Right renal pelvis (tissue), 4 donors: Measurements from ENCODE around the gene GPR108. TPM values are rescaled to one million over a fixed set of nuclear protein-coding genes. Genes with fewer than 3 reads are reported as not detected.
"Not testable (repeated sequence)": the region's sequence is repeated elsewhere in the genome, so short reads cannot be mapped to it uniquely, and the experiment has no call there.

Source experiments
- DNase-seq, 4 donors: peaks; one replicate each; pipeline ENCODE4 v3.0.0-alpha.2; 2013; ENCODE audit warnings: low read depth in 4 of 4, low spot score in 3 of 4, missing footprints in 1 of 4
- polyA plus RNA-seq, 4 donors: library from polyadenylated mRNA; unstranded; fragments of 120-200 nt; gene quantifications; one replicate each; pipeline ENCODE4 v1.2.1, GENCODE V29; 2013; ENCODE audit not compliant: insufficient read length in 4 of 4

GPR108 gene
- polyA plus RNA-seq, 4 donors = 68.3 to 75.0 (median 71.2) TPM

DNA sequence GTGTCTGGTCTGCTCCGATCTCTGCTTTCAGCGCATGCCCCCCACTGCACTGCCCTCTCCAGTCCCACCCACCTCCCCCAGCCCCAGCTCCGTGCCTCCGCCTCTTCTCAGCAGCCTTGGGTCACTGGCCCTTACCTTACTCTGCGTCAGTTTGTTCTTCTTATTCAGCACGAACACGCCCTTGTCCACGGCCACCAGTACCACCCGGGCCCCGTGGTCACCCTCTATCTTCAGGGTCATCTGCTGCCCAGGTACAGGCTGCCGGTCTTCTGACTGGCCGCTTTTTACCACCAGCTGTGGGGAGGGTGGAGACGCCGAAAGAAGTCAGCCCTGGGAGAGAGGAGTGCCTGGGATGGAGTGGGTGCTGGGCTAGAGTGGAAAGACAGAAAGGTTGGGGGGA lies 27.8 kb downstream of the GPR108 start:
- no peak for DNase-seq

DNA sequence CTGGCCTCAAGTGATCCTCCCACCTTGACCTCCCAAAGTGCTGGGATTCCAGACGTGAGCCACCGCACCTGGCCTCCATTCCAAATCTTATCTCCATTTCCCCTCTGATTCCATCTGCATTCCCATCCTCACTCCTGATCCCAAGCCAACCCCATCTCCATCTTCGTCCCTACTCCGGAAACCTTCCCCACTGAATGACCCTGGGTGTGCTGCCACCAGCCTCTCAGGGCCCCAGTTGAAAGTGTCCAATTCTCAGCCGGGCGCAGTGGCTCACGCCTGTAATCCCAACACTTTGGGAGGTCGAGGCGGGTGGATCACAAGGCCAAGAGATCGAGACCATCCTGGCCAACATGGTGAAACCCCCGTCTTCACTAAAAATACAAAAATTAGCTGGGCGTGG lies 28.5 kb downstream of the GPR108 start:
- DNase-seq = not testable (repeated sequence)

DNA sequence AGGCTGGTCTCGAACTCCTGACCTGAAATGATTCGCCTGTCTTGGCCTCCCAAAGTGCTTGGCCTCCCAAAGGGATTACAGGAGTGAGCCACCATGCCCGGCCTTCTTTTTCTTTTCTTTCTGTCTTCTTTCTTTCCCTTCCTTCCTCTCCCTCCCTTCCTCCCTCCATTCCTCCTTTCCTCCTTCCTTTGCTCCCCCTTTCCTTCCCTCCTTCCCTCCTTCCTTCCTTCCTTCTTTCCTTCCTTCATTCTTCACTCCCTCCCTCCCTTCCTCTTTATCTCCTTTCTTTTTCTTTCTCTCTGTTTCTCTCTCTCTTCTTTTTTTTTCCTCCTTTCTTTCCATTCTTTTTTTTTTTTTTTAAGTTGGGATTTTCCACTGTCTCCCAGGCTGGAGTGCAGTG lies 29.0 kb downstream of the GPR108 start:
- no peak for DNase-seq

DNA sequence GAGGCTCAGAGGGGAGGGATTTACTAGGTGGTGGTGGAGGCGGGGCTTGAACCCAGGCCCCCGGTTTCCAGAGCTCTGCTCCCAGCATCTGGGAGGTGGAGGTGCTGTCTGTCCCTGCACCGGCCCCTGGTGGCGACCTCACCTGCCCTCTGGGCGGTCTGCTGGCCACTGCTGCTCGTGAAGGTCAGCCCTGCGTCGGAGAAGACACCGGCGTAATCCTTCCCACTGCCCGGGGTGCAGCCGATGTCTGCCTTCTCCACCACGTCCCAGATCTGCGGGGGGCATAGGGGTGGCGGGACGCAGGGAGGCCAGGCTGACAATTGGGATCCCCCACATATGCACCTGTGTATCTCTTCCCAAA lies 29.7 kb downstream of the GPR108 start:
- no peak for DNase-seq

DNA sequence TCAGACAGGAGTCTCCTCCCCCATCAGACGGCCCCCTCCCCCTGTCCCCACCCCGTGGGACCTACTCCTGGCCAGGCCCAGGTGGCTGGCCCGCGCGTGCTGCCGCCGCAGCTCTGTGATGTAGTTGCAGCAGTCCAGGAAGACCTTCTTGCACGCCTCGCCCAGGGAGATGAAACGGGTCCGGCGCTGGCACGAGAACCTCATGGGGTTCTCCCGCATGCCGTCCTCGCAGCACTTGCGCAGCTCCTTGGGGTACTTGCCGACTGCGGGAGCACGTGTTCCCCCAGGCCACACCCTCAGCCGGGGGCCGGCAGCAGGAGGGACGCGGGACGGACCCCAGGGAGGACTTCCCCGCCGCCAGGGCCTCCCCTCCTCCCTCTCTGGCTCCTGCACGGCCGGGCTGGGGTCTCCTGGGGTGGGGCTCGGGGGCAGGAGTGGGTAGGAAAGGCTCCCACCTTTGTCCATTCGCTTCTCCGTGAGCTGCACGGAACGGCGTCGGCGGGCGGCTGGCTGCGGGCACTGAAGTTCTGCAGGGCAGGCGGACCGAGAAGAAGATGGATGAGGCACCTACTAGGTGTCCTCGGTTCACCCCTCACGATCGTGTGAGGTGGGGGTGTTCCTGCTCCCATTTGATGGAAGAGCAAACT lies 30.2 kb downstream of the GPR108 start:
- DNase-seq = no peak

DNA sequence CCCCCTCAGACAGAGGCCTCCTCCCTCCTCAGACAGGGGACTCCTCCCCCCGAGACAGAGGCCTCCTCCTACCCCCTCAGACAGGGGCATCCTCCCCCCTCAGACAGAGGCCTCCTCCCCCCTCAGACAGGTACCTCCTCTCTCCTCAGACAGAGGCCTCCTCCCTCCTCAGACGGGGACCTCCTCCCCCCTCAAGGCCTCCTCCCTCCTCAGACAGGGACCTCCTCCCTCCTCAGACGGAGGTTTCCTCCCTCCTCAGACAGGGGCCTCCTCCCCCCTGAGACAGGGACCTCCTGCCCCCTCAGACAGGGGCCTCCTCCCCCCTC lies 30.8 kb downstream of the GPR108 start:
- DNase-seq = no peak

DNA sequence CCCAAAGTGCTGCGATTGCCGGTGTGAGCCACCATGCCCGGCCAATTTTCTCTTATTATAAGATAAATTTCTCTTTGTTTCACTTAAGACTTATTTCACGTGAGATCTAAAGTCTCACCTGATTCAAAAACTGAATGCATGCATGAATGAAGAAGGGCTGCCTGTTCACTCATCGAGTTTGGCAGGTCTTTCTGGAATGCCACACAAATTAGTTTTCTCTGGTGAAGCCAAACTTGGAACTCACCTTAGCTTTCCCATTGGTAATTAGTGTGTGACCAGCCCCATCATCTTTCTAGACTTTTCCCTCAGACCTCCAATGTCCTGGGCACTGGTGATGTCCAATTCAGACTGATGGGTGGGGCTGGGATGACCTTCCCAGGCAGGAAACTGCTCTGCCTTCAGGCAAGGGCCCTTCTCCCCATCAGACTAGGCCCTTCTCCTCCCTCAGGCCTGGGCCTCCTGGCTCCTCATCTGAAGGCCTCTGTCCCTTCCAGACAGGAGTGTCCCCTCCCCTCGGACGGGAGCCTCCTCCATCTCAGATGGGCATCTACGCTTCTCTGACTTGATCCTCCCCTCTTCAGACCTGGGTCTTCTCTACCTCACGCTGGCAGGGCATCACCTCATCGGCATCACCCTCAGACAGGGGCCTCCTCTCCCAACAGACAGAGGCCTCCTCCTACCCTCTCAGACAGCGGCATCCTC lies 31.3 kb downstream of the GPR108 start:
- DNase-seq = no peak

DNA sequence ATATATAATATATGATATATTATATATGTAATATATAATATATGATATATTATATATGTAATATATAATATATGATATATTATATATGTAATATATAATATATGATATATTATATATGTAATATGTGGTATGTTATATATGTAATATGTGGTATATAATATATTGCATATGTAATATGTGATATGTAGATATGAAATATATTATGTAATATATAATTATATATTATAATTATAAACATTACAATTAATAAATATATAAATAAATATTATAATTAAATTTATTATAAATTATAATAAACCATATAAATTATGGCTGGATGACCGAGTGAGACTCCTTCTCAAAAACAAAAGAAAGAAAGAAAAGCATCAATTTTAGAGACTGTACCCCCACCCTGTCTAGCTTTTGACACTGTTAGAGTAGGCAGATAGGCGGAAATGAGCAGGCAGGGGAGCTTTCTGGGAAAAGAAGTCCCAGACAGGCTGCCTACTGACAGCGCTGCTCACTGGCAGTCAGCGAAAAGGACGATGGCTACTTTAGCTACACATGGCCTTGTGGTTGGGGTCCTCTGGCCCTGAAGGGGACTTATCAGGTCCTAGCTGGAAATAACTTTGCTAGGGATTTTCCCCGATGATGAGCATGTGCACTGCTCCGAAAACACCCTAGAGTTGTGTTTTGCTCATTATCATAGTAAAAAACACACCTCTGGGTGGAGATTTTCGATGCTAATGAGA lies 36.6 kb downstream of the GPR108 start:
- DNase-seq = no peak

DNA sequence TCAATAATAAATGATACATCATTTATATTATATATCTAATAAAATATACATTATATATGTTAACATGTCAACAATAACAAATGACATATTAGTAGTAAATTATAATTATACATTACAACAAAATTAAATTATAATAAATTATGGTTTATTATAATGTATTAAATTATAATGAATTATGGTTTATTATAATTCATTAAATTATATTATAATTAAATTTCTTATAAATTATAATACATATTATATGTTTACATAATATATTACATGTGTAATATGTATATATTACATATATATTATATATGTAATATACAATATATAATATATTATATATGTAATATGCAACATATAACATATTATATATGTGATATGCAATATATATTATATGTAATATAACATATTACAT lies 37.4 kb downstream of the GPR108 start:
- DNase-seq = no peak

DNA sequence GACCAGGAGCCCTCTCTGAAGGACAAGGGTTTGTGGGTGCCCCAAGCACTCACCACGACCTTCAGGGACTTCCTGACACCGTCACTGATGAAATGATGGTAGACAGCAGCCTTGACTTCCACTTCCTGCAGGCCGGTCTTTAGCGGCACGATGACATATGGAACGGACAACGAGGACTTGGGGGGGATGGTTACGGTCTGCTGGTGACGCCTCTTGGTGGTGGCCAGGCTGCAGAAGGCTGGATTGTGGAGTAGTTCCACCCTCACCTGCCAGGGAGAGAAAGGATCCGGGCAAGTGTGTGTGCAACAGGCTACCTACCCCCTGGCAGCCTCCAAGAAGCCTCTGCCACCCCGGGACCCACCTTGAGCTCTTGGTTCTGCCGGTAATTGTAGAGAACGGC lies 40.1 kb downstream of the GPR108 start:
- DNase-seq = no peak

DNA sequence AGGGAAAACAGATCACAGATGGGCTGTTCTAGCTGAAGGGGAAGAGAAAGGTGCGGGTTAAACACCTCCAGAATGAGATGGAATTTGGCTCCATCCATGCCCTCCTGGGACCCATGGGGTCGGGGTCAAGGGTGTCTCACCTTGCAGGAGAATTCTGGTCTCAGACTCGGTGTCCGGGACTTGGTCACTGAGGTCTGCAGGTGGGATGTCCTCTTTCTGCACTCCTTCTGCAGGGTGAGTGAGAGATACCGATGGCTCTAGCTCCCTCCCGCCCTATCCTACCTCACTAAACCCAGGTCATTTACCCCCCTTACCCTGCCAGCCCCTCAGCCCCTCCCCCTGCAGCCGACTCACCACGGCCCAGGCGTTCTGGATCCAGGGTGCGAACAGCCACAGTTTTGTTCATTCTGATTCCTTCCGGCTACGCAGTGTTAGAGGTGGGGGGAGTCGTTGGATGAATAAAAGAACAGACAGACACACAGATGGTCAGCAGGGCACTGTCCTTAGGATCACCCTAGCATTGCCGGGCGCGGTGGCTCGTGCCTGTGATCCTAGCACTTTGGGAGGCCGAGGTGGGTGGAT lies 41.0 kb downstream of the GPR108 start:
- DNase-seq = no peak

DNA sequence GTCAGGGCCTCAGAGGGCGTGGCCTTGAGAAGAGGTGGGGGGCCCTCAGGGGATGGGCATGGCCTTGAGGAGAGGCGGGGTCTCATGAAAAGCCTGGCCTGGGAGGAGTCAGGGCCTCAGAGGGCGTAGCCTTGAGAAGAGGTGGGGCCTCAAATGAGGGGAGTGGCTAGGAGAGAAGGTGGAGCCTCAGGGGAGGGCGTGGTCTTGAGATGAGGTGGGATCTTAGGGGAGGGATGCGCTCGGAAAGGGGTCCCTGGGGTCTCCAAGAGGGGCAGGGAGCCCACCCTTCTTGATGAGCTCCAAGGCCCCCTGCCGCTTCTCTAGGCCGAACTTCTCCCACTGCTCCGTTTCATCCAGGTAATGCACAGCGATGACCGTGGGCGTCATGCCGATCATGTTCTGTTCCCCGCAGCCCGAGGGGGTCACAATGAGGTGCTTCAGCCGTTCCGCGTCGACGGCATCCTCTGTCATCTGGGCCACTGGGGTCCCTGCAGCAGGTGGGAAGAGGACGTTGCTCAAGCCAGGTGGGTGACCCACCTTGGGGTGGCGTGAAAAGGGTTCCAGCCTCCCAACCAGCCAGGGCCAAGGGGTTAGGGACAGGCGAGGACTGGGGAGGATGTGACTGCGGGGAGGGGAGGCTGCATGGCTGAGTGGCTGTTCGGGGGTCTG lies 43.1 kb downstream of the GPR108 start:
- DNase-seq = no peak

DNA sequence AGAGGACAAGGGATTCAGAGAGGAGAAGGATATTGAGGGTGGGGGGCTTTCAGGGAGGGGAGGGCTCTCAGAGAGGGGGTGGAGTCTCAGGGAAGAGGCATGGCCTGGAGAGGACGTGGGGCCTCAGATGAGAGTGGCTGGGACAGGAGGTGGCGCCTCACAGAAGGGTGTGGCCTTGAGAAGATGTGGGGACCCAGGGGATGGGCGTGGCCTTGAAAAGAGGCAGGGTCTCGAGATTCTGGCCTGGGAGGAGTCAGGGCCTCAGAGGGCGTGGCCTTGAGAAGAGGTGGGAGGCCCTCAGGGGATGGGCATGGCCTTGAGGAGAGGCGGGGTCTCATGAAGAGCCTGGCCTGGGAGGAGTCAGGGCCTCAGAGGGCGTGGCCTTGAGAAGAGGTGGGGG lies 43.7 kb downstream of the GPR108 start:
- no peak for DNase-seq

DNA sequence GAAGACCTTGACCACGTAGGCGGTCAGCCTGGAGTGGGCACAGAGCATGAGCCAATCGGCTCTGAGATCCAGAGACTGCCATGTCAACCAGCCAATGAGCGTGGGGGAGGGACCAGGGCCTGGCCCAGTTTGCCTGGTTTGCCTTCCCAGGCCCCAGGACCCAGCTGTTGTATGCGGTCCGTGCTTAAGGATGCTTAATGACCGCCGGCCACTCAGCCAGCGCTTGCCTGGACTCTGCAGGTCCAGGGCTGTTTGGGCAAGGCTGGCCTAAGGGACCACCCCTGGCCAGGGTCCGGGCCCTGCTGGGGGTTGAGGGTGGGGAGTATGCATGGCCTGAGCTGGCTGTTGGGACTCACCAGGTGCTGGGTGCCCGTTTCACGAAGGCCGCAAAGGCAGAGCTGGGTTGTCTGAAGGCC lies 44.3 kb downstream of the GPR108 start:
- DNase-seq = no peak

DNA sequence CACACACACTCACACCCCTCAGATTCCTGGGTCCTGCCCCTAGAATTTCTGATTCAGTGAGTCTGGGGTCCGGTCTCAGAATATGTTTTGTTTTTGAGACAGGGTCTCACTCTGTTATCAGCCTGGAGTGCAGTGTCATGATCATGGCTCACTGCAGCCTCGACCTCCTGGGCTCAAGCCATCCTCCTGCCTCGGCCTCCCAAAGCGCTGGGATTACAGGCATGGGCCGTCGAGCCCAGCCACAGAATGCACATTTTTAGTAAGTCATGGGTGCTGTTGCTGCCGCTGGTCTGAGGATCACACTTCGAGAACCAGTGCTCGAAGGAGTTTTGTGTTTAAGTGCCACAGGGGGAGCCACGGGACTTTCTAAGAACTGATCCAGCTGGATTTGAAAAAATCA lies 45.4 kb downstream of the GPR108 start:
- DNase-seq = no peak

DNA sequence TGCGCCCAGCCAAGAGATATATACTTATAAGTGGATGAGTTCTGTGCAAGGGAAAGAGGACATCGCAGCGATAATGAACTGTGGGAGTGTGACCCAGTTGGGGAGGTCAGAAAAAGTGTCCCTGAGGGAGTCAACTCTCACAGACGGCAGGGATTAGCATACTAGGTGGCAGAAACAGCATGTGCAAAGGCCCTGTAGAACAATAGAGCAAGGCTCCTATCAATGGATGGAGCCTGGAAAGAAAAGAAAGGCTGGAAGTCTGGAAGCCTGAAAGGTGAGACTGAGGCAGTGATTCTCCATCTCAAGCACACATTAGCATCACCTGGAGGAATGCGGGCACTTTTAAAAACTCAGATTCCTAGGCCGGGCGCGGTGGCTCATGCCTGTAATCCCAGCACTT lies 46.0 kb downstream of the GPR108 start:
- no peak for DNase-seq

DNA sequence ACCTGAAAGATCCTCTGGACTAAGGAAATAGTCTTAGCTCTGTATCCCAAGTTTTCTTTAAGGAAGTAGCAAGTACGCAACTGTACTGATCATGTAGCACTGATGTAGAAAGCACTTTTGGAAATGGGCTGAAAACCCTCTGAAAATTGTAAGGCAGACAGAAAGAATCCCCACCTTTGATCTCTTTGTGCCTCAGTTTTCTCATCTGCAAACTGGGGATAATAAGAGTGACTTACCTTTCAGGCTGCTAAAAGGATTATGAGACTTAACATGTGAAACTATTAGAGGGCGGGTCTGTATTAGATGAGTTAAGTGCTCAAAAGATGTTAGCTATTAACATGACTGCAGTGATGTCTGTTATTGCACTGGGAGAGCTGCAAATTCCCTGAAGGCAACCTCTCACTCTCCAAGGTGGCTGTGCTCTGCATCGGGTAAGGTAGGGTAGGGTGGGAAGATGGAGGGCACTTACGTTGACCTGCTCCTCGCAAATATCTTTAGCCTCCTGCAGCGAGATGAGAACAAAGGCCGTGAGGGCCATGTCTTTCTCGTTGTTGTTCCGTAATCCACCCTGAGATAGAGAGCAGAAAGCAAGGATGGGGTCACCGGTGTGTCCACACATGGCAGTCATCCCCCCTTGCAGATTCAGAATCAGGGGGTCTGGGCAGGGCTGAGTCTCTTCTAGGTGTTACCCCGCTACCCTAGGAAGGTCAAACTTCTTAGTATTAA lies 47.1 kb downstream of the GPR108 start:
- no peak for DNase-seq

DNA sequence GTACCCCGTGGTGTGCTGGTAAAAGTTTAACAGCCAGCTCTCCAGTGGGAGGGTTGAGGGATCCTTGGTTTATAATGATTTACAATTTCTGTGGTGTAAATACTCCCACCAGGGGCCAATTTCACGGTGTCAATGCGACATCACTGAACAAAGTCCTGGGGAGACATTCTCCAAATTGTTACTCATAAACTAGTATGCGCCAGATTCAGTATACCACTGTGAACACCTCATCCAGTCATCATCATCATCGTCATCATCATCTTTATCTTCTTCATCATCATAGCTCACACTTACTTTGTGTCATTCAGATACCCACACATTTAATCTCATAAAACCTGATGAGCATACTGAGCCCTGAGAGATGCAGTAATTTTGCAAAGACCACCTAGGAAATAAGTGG lies 50.3 kb downstream of the GPR108 start:
- no peak for DNase-seq

DNA sequence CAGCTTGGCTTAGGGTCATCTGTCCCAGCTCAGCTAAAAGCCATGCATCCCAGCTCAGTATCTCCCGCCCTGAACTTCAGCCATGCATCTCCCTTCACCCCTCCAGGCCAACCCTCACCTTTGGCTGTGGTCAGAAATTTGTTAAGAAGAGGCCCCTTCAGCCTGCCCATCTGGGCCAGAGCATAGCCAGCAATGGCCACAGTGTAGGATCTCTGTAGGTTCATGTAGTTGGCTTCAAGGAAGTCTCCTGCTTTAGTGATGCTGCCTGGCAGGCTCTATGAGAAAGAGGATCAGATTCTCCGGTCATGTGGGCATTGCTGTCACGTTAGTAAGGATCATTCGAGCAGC lies 50.8 kb downstream of the GPR108 start:
- no peak for DNase-seq

DNA sequence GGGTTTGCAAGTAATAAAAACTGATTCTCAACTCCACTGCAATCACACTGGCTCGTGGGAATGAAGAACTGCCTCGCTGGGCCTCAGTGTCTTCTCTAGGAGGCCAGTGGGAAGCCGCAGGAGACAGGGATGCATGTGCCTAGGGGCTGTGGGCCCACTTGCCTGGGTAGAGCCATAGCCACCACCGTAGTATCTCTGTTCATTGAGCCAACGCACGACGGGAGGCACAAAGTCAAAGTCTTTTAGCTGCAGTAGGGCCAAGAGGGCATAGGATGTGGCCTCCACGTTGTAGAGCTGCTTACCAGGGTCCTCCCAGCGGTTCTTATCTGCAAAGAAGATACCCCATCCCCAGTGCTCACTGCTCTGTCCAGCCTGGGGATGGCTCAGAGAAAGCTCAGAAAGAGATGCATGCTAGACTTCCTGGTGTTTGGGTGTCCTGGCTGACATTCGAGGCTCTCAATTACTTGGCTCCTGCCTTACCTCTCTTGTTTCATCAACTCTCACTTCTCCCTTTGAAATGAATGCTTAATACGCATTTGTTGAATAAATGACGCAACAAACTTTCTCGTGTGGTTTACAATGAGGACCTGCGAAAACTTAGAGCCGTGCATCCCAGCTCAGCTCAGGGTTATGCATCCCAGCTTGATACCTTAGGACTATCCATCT lies 51.3 kb downstream of the GPR108 start:
- DNase-seq = no peak
